Upper lobe of left lung (tissue), 6 donors: ENCODE measurements around the gene NCAPD2. TPM values are rescaled to one million over a fixed set of nuclear protein-coding genes. Genes with fewer than 3 reads are reported as not detected.
"Not testable (repeated sequence)": the region's sequence is repeated elsewhere in the genome, so short reads cannot be mapped to it uniquely, and the experiment has no call there.

Experiments
- ATAC-seq, 2 donors: fragments of 200-7000 bp; cut with Tn5 transposase; one replicate each; pipeline ENCODE4 v1.9.1; 2022; ENCODE audit warnings: mild to moderate bottlenecking in 2 of 2, moderate library complexity in 2 of 2; ENCODE audit not compliant: low FRiP score in 2 of 2
- DNase-seq, 2 donors: peaks; one replicate each; pipeline ENCODE4 v3.0.0-alpha.2; 2019 to 2020
- H3K27ac ChIP-seq, 4 donors: fragments of 200-600 bp; sonication (generic); one replicate each; pipeline ENCODE4 v1.5.1; 2016 to 2019
- H3K27me3 ChIP-seq, 4 donors: fragments of 200-600 bp; sonication (generic); one replicate each; pipeline ENCODE4 v1.5.1; 2017 to 2019
- H3K36me3 ChIP-seq, 4 donors: fragments of 200-600 bp; sonication (generic); one replicate each; pipeline ENCODE4 v1.5.1; 2016 to 2019
- H3K4me1 ChIP-seq, 4 donors: fragments of 200-600 bp; sonication (generic); one replicate each; pipeline ENCODE4 v1.5.1; 2018 to 2019
- H3K4me3 ChIP-seq, 4 donors: fragments of 200-600 bp; sonication (generic); one replicate each; pipeline ENCODE4 v1.5.1; 2017 to 2019; ENCODE audit warnings: mild to moderate bottlenecking in 2 of 4, moderate library complexity in 1 of 4
- H3K9me3 ChIP-seq, 4 donors: fragments of 200-600 bp; sonication (generic); one replicate each; pipeline ENCODE4 v1.5.1; 2018 to 2019
- EP300 ChIP-seq, 4 donors: sonication (generic); formaldehyde crosslinking; IDR thresholded peaks; one replicate each; pipeline ENCODE4 v1.5.1; 2017; ENCODE audit warnings: antibody characterized with exemption in 4 of 4, control low read depth in 2 of 4
- POLR2A ChIP-seq, 4 donors: fragments of 450-650 bp; IDR thresholded peaks; one replicate each; pipeline ENCODE4 v1.5.1; 2016 to 2017; ENCODE audit warnings: antibody characterized with exemption in 4 of 4, mild to moderate bottlenecking in 2 of 4
- POLR2AphosphoS5 ChIP-seq, 2 donors: sonication (generic); formaldehyde crosslinking; IDR thresholded peaks; one replicate each; pipeline ENCODE4 v1.5.1; 2017; ENCODE audit warnings: antibody characterized with exemption in 2 of 2
- WGBS, 2 donors: methylation state at CpG; one replicate each; pipeline ENCODE4 v1.1.5; 2017 to 2018; 5-methylcytosine and 5-hydroxymethylcytosine counted together
- total RNA-seq, 6 donors: library from RNA; depleted of rRNA in 4 of 6; stranded (reverse); fragments of >200 nt in 4 of 6; gene quantifications; one replicate each; pipeline versions ENCODE4 v1.1.0 to v1.2.1, GENCODE V29; 2016 to 2021
- TF ChIP-seq, protein P1 (sequence below), 6 experiments: fragments of 450-650 bp in 4 of 6; fragments of 200-600 bp in 2 of 6; sonication (generic) in 2 of 6; IDR thresholded peaks; one replicate each; pipeline ENCODE4 v1.5.1; 2016 to 2019; ENCODE audit warnings: antibody characterized with exemption in 6 of 6
- donor health status: DM: no; HTN: no; CAD: no; lungs with moderate emphysema.
- donor health status: DM: no; HTN: yes; CAD: no; lungs with severe emphysema.

Gene NCAPD2
- total RNA-seq, 6 donors from 2014 or later: 15.4 to 43.0 (median 25.5) TPM

DNA sequence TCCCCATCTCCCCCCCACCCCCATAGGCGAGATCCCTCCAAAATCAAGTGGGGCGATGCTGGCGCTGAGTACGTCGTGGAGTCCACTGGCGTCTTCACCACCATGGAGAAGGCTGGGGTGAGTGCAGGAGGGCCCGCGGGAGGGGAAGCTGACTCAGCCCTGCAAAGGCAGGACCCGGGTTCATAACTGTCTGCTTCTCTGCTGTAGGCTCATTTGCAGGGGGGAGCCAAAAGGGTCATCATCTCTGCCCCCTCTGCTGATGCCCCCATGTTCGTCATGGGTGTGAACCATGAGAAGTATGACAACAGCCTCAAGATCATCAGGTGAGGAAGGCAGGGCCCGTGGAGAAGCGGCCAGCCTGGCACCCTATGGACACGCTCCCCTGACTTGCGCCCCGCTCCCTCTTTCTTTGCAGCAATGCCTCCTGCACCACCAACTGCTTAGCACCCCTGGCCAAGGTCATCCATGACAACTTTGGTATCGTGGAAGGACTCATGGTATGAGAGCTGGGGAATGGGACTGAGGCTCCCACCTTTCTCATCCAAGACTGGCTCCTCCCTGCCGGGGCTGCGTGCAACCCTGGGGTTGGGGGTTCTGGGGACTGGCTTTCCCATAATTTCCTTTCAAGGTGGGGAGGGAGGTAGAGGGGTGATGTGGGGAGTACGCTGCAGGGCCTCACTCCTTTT is 43.1 kb downstream of the NCAPD2 start:
- WGBS, 2 donors: 78 to 87% methylated on average over 11 to 19 of the region's 19 CpGs
- no peak for ATAC-seq

DNA sequence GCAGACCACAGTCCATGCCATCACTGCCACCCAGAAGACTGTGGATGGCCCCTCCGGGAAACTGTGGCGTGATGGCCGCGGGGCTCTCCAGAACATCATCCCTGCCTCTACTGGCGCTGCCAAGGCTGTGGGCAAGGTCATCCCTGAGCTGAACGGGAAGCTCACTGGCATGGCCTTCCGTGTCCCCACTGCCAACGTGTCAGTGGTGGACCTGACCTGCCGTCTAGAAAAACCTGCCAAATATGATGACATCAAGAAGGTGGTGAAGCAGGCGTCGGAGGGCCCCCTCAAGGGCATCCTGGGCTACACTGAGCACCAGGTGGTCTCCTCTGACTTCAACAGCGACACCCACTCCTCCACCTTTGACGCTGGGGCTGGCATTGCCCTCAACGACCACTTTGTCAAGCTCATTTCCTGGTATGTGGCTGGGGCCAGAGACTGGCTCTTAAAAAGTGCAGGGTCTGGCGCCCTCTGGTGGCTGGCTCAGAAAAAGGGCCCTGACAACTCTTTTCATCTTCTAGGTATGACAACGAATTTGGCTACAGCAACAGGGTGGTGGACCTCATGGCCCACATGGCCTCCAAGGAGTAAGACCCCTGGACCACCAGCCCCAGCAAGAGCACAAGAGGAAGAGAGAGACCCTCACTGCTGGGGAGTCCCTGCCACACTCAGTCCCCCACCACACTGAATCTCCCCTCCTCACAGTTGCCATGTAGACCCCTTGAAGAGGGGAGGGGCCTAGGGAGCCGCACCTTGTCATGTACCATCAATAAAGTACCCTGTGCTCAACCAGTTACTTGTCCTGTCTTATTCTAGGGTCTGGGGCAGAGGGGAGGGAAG is 43.9 kb downstream of the NCAPD2 start:
- not testable (repeated sequence) for ATAC-seq, H3K4me3 ChIP-seq, H3K27me3 ChIP-seq, H3K9me3 ChIP-seq
- Histone ChIP-seq H3K36me3 (peaks cover 8 to 46% (median 31%) of the 10 kb centered on the region in 4 donors), H3K27ac (peak overlapping the region; percentile 65 to 99 (median 94)), H3K4me1 (peaks cover 45 to 74% (median 61%) of the 10 kb centered on the region in 4 donors)
- DNase-seq: peak in 1 of 2 donors; percentile 82
- TF ChIP-seq, protein P1, sequence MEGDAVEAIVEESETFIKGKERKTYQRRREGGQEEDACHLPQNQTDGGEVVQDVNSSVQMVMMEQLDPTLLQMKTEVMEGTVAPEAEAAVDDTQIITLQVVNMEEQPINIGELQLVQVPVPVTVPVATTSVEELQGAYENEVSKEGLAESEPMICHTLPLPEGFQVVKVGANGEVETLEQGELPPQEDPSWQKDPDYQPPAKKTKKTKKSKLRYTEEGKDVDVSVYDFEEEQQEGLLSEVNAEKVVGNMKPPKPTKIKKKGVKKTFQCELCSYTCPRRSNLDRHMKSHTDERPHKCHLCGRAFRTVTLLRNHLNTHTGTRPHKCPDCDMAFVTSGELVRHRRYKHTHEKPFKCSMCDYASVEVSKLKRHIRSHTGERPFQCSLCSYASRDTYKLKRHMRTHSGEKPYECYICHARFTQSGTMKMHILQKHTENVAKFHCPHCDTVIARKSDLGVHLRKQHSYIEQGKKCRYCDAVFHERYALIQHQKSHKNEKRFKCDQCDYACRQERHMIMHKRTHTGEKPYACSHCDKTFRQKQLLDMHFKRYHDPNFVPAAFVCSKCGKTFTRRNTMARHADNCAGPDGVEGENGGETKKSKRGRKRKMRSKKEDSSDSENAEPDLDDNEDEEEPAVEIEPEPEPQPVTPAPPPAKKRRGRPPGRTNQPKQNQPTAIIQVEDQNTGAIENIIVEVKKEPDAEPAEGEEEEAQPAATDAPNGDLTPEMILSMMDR (IDR thresholded peaks at IDR 0.05): peak; percentile 78 to 88 (median 84)
- 28 to 41% methylated on average over 13 to 17 of the region's 17 CpGs for WGBS, 2 donors

More for the DNA sequence above, 43.1 kb downstream of the NCAPD2 start:
- DNase-seq: no peak
- H3K27me3 ChIP-seq: no peaks in the 10 kb centered on the region
- H3K27ac ChIP-seq: peak overlapping the region; percentile 93 to 99 (median 97)
- H3K36me3 ChIP-seq: peaks cover 8 to 46% (median 31%) of the 10 kb centered on the region in 4 donors
- TF ChIP-seq, protein P1 (IDR thresholded peaks at IDR 0.05): no peak
- TF ChIP-seq EP300 (IDR thresholded peaks at IDR 0.05) (no peak), POLR2A (IDR thresholded peaks at IDR 0.05) (no peak), POLR2AphosphoS5 (IDR thresholded peaks at IDR 0.05) (no peak)
- no peaks in the 10 kb centered on the region for H3K9me3 ChIP-seq
- H3K4me3 ChIP-seq: peak overlapping the region in 1 of 4 donors; percentile 97
- H3K4me1 ChIP-seq: peaks cover 50 to 78% (median 69%) of the 10 kb centered on the region in 4 donors

DNA sequence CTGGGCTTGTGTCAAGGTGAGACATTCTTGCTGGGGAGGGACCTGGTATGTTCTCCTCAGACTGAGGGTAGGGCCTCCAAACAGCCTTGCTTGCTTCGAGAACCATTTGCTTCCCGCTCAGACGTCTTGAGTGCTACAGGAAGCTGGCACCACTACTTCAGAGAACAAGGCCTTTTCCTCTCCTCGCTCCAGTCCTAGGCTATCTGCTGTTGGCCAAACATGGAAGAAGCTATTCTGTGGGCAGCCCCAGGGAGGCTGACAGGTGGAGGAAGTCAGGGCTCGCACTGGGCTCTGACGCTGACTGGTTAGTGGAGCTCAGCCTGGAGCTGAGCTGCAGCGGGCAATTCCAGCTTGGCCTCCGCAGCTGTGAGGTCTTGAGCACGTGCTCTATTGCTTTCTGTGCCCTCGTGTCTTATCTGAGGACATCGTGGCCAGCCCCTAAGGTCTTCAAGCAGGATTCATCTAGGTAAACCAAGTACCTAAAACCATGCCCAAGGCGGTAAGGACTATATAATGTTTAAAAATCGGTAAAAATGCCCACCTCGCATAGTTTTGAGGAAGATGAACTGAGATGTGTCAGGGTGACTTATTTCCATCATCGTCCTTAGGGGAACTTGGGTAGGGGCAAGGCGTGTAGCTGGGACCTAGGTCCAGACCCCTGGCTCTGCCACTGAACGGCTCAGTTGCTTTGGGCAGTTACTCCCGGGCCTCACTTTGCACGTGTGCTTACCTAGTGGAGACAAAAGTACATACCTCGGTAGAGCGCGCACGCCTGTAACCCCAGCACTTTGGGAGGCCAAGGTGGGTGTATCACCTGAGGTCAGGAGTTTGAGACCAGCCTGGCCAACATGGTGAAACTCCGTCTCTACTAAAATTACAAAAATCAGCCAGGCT is 44.8 kb downstream of the NCAPD2 start:
- DNase-seq: no peak
- no peak overlapping the region for H3K4me3 ChIP-seq
- TF ChIP-seq, protein P1 (IDR thresholded peaks at IDR 0.05): no peak
- no peak for TF ChIP-seq EP300 (IDR thresholded peaks at IDR 0.05)
- TF ChIP-seq POLR2A (IDR thresholded peaks at IDR 0.05): no peak
- no peak for TF ChIP-seq POLR2AphosphoS5 (IDR thresholded peaks at IDR 0.05)
- H3K27me3 ChIP-seq: no peaks in the 10 kb centered on the region
- WGBS, 2 donors: 69 to 78% methylated on average over 21 to 24 of the region's 24 CpGs
- peaks cover 40 to 65% (median 53%) of the 10 kb centered on the region in 4 donors for H3K4me1 ChIP-seq
- H3K9me3 ChIP-seq: no peaks in the 10 kb centered on the region
- peaks cover 8 to 53% (median 31%) of the 10 kb centered on the region in 4 donors for H3K36me3 ChIP-seq
- H3K27ac ChIP-seq: peak overlapping the region; percentile 65 to 99 (median 94)
- ATAC-seq: no peak

DNA sequence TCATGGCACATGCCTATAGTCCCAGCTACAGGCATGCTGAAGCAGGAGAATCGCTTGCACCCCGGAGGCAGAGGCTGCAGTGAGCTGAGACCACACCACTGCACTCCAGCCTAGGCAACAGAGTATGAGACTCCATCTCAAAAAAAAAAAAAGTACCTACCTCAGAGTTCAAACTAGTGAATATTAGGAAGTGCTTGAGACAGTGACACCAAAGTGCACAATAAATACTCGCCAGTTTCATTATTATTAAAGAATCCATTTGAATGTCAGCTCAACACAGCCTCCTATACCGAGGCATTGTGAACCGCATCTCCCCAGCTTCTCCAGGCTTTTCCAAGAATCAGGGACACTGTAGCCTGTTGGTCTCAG is 45.4 kb downstream of the NCAPD2 start:
- Histone ChIP-seq H3K4me1 (peaks cover 40 to 61% (median 52%) of the 10 kb centered on the region in 4 donors), H3K27ac (peak overlapping the region in 3 of 4 donors; percentile 67 to 79 (median 76)), H3K27me3 (no peaks in the 10 kb centered on the region), H3K36me3 (peaks cover 8 to 53% (median 33%) of the 10 kb centered on the region in 4 donors), H3K4me3 (no peak overlapping the region), H3K9me3 (no peaks in the 10 kb centered on the region)
- WGBS, 2 donors: 86 to 92% methylated on average over 5 of the region's 5 CpGs
- DNase-seq: no peak
- no peak for ATAC-seq
- TF ChIP-seq EP300 (IDR thresholded peaks at IDR 0.05): no peak
- TF ChIP-seq, protein P1 (IDR thresholded peaks at IDR 0.05): no peak
- no peak for TF ChIP-seq POLR2AphosphoS5 (IDR thresholded peaks at IDR 0.05)
- TF ChIP-seq POLR2A (IDR thresholded peaks at IDR 0.05): no peak
